Measurements from ENCODE around the gene DNAJB1. TPM values are rescaled to one million over a fixed set of nuclear protein-coding genes. Genes with fewer than 3 reads are reported as not detected.
A peak's percentile ranks its signal among the peaks of the same experiment; 100 is the strongest.

DNAJB1 gene
- total RNA-seq, 1 experiment from 2014 or later: 54.5 TPM

- TF ChIP-seq CTCF (IDR thresholded peaks at IDR 0.05) (no peak), ZNF263 (CRISPR knock-in tag; IDR thresholded peaks at IDR 0.05; ENCODE audit: low read depth) (no peak), TCF7 (CRISPR knock-in tag; IDR thresholded peaks at IDR 0.05; ENCODE audit: low read depth) (no peak), ZNF317 (CRISPR knock-in tag; IDR thresholded peaks at IDR 0.05; ENCODE audit: borderline replicate concordance, low read depth) (no peak)
Observed at GRCh38 chr19:14473978-14474578, 44.1 kb downstream of the DNAJB1 start (continued).

GRCh38 chr19:14473073-14473977, 44.9 kb downstream of the DNAJB1 start:
- no peak overlapping the region for H3K27ac Mint-ChIP-seq
- ChIA-PET POLR2A (interaction anchor here (0.9 to 1.2 kb wide), 3 partner anchors 23 to 337 kb away, joined by 3 read pairs; partner anchors contain the start of genes ASF1B and PKN1), CTCF (interaction anchor here (0.6 to 5.0 kb wide), 47 partner anchors 8 to 702 kb away, joined by 3 to 53 read pairs (median 4); partner anchors contain the start of genes ASF1B, DNAJB1, MISP3 and PKN1)
- H3K4me1 Mint-ChIP-seq: peaks cover 24% of the 10 kb centered on the region
- ATAC-seq: no peak
- peaks cover 7% of the 10 kb centered on the region for H3K36me3 Mint-ChIP-seq
- peak; percentile 46 for DNase-seq (ENCODE audit: low spot score)
- H3K27me3 Mint-ChIP-seq (ENCODE audit: low read depth): peaks cover 12% of the 10 kb centered on the region
- peak overlapping the region; percentile 56 for H3K4me3 Mint-ChIP-seq
- H3K9me3 Mint-ChIP-seq: no peaks in the 10 kb centered on the region
- TF ChIP-seq HMGXB4 (CRISPR knock-in tag; IDR thresholded peaks at IDR 0.05) (no peak), ZNF532 (CRISPR knock-in tag; IDR thresholded peaks at IDR 0.05; ENCODE audit: borderline replicate concordance) (no peak), ZNF138 (CRISPR knock-in tag; conservative IDR thresholded peaks at IDR 0.05) (no peak), ZNF423 (CRISPR knock-in tag; IDR thresholded peaks at IDR 0.05) (no peak), ZNF121 (CRISPR knock-in tag; IDR thresholded peaks at IDR 0.05) (no peak), ZNF281 (CRISPR knock-in tag; IDR thresholded peaks at IDR 0.05) (no peak), NR1H2 (CRISPR knock-in tag; IDR thresholded peaks at IDR 0.05) (no peak), AFF4 (CRISPR knock-in tag; IDR thresholded peaks at IDR 0.05; ENCODE audit: borderline replicate concordance) (no peak), E2F1 (CRISPR knock-in tag; IDR thresholded peaks at IDR 0.05) (no peak), KAT7 (CRISPR knock-in tag; IDR thresholded peaks at IDR 0.05; ENCODE audit: borderline replicate concordance) (no peak)

All from WTC11 (cell line).